A549 (cell line): ENCODE data around the gene EFNA3. TPM values are rescaled to one million over a fixed set of nuclear protein-coding genes. Genes with fewer than 3 reads are reported as not detected.

Experiments used
- ATAC-seq, 2 experiments: fragments of 200-7000 bp in 1 of 2; fragments of >200 bp in 1 of 2; cut with Nextera tagmentation in 1 of 2; cut with Tn5 transposase in 1 of 2; 3 replicates each; pipeline versions ENCODE4 v1.8.0 to v1.9.1; 2018 to 2020; ENCODE audit warnings: mild to moderate bottlenecking in 1 of 2, moderate library complexity in 1 of 2
- CTCF ChIA-PET: fragments of 300-600 bp; sonication (Branson Sonifier 250); formaldehyde crosslinking; extraction: SDS; loops from one replicate; lab custom pipeline; 2021; ENCODE audit warnings: antibody characterized with exemption, inconsistent platforms; lab: Yijun Ruan, JAX
- POLR2A ChIA-PET: fragments of 350-600 bp; formaldehyde crosslinking; extraction: SDS; loops from one replicate; lab custom pipeline; 2021; ENCODE audit warnings: antibody characterized with exemption, inconsistent platforms; lab: Yijun Ruan, JAX
- DNase-seq, 2 experiments: peaks; one replicate each; pipeline versions ENCODE4 v3.0.0 to v3.0.0-alpha.2; 2011 to 2016; ENCODE audit warnings: low read depth in 1 of 2, low spot score in 1 of 2
- FAIRE-seq: peaks from 2 replicates; lab custom pipeline; 2011; peaks lifted over from hg19 to GRCh38; lab: Jason Lieb, UNC
- H3K27ac ChIP-seq, 2 experiments: fragments of >200 bp; sonication (Bioruptor Twin); formaldehyde crosslinking; 3 replicates each; pipeline ENCODE4 v1.5.1; 2016 to 2017
- H3K4me1 ChIP-seq: fragments of >200 bp; sonication (Bioruptor Twin); formaldehyde crosslinking; 3 replicates; pipeline ENCODE4 v1.6.1; 2016
- H3K4me2 ChIP-seq: fragments of >200 bp; sonication (Bioruptor Twin); formaldehyde crosslinking; 3 replicates; pipeline ENCODE4 v1.6.1; 2016
- H3K4me3 ChIP-seq: fragments of >200 bp; sonication (Bioruptor Twin); formaldehyde crosslinking; 3 replicates; pipeline ENCODE4 v1.5.1; 2016
- H3K9me3 ChIP-seq: fragments of >200 bp; sonication (Bioruptor Twin); formaldehyde crosslinking; 3 replicates; pipeline ENCODE4 v1.6.1; 2016
- CBX2 ChIP-seq: fragments of 200-600 bp; sonication (generic); IDR thresholded peaks from 2 replicates; pipeline ENCODE4 v1.6.1; 2016; ENCODE audit warnings: low read depth, mild to moderate bottlenecking, borderline replicate concordance
- EHMT2 ChIP-seq: fragments of 200-600 bp; sonication (generic); IDR thresholded peaks from 2 replicates; pipeline ENCODE4 v1.6.1; 2016; ENCODE audit warnings: antibody characterized with exemption, low read depth, mild to moderate bottlenecking, moderate library complexity
- ESRRA ChIP-seq: fragments of 150-350 bp; IDR thresholded peaks from 2 replicates; pipeline ENCODE4 v1.6.1; 2014; ENCODE audit warnings: mild to moderate bottlenecking, low read length, borderline replicate concordance
- FOSB ChIP-seq: fragments of 250-450 bp; sonication (Bioruptor Pico); IDR thresholded peaks from 2 replicates; pipeline ENCODE4 v1.5.0; 2020; ENCODE audit warnings: mild to moderate bottlenecking, moderate library complexity
- FOSL2 ChIP-seq, 2 experiments: fragments of 450-650 bp in 1 of 2; fragments of >200 bp in 1 of 2; sonication (Bioruptor Twin) in 1 of 2; formaldehyde crosslinking; IDR thresholded peaks; 2 replicates each; pipeline versions ENCODE4 v1.5.0 to v1.6.1; 2016 to 2020; ENCODE audit warnings: mild to moderate bottlenecking in 1 of 2, moderate library complexity in 1 of 2
- HDAC2 ChIP-seq: fragments of 200-600 bp; sonication (generic); IDR thresholded peaks from 2 replicates; pipeline ENCODE4 v1.6.1; 2016
- HOXB13 ChIP-seq: fragments of 250-450 bp; sonication (Bioruptor Pico); IDR thresholded peaks from 2 replicates; pipeline ENCODE4 v1.5.0; 2020; ENCODE audit warnings: low read depth, mild to moderate bottlenecking, moderate library complexity
- JUN ChIP-seq, 2 experiments: fragments of >200 bp; sonication (Bioruptor Twin); formaldehyde crosslinking; IDR thresholded peaks; 2 replicates in 1 of 2; 3 replicates in 1 of 2; pipeline ENCODE4 v1.6.1; 2016 to 2017
- JUNB ChIP-seq: fragments of >200 bp; sonication (Bioruptor Twin); formaldehyde crosslinking; IDR thresholded peaks from 2 replicates; pipeline ENCODE4 v1.6.1; 2016
- MAZ ChIP-seq: fragments of 150-350 bp; IDR thresholded peaks from 2 replicates; pipeline ENCODE4 v1.6.1; 2014; ENCODE audit warnings: antibody characterized with exemption, low read depth, low read length, borderline replicate concordance
- NPAS2 ChIP-seq: fragments of 250-450 bp; sonication (Bioruptor Pico); IDR thresholded peaks from 2 replicates; pipeline ENCODE4 v1.8.0; 2022; ENCODE audit warnings: mild to moderate bottlenecking, moderate library complexity, borderline replicate concordance
- PHF8 ChIP-seq: fragments of 200-600 bp; sonication (generic); IDR thresholded peaks from 2 replicates; pipeline ENCODE4 v1.6.1; 2016; ENCODE audit warnings: low read depth, mild to moderate bottlenecking, antibody characterized with exemption, moderate library complexity, borderline replicate concordance
- POLR2A ChIP-seq: IDR thresholded peaks from 2 replicates; pipeline ENCODE4 v1.6.1; 2012; ENCODE audit warnings: mild to moderate bottlenecking, low read length
- POLR2AphosphoS2 ChIP-seq: conservative IDR thresholded peaks from 2 replicates; pipeline ENCODE4 v1.6.1; 2012; ENCODE audit warnings: low read length, improper control_type of control experiment, inconsistent platforms
- RAD21 ChIP-seq, 2 experiments: fragments of >200 bp in 1 of 2; sonication (Bioruptor Twin) in 1 of 2; formaldehyde crosslinking in 1 of 2; IDR thresholded peaks in 1 of 2; conservative IDR thresholded peaks in 1 of 2; 2 replicates in 1 of 2; 3 replicates in 1 of 2; pipeline ENCODE4 v1.6.1; 2012 to 2018; ENCODE audit warnings: inconsistent platforms in 1 of 2
- RNF2 ChIP-seq: fragments of 200-600 bp; sonication (generic); IDR thresholded peaks from 2 replicates; pipeline ENCODE4 v1.6.1; 2016; ENCODE audit warnings: low read depth, mild to moderate bottlenecking, antibody characterized with exemption, moderate library complexity, borderline replicate concordance
- TFCP2L1 ChIP-seq: fragments of 250-450 bp; sonication (Bioruptor Pico); IDR thresholded peaks from 2 replicates; pipeline ENCODE4 v1.5.0; 2021; ENCODE audit warnings: mild to moderate bottlenecking
- ZC3H11A ChIP-seq: fragments of 450-650 bp; IDR thresholded peaks from 2 replicates; pipeline ENCODE4 v1.6.1; 2014; ENCODE audit warnings: antibody characterized with exemption, mild to moderate bottlenecking
- ZFP36 ChIP-seq: fragments of 450-650 bp; IDR thresholded peaks from 2 replicates; pipeline ENCODE4 v1.6.1; 2014; ENCODE audit warnings: borderline replicate concordance; ENCODE audit not compliant: partially characterized antibody
- ZNF302 ChIP-seq: fragments of 250-450 bp; sonication (Bioruptor Pico); IDR thresholded peaks from 2 replicates; pipeline ENCODE4 v1.9.0; 2021; ENCODE audit warnings: inconsistent platforms, mild to moderate bottlenecking, moderate library complexity
- ZSCAN20 ChIP-seq: fragments of 250-450 bp; sonication (Bioruptor Pico); IDR thresholded peaks from 2 replicates; pipeline ENCODE4 v1.8.0; 2022; ENCODE audit warnings: mild to moderate bottlenecking, moderate library complexity
- WGBS: methylation state at CpG from one replicate; pipeline ENCODE4 v1.1.6; 2017; ENCODE audit errors: missing lambda C conversion rate; 5-methylcytosine and 5-hydroxymethylcytosine counted together
- polyA plus RNA-seq, 4 experiments: library from polyadenylated mRNA; depleted of rRNA in 3 of 4; stranded (reverse); fragments of >200 nt; fragmentation: RNase III in 1 of 4; extraction: RNeasy Plus Mini Kit Qiagen cat#74134 plus additional on column Dnase treatment in 1 of 4; gene quantifications; 2 replicates in 3 of 4; 3 replicates in 1 of 4; pipeline ENCODE4 v1.2.3, GENCODE V29; 2011 to 2017
- TF ChIP-seq, protein P1 (sequence below): fragments of 200-600 bp; sonication (generic); IDR thresholded peaks from 2 replicates; pipeline ENCODE4 v1.6.1; 2016; ENCODE audit warnings: antibody characterized with exemption, mild to moderate bottlenecking, moderate library complexity
- TF ChIP-seq, protein P2 (sequence below): fragments of 450-650 bp; IDR thresholded peaks from 2 replicates; pipeline ENCODE4 v1.6.1; 2014; ENCODE audit warnings: antibody characterized with exemption
- TF ChIP-seq, protein P3 (sequence below): fragments of >200 bp; sonication (Bioruptor Twin); formaldehyde crosslinking; IDR thresholded peaks from 3 replicates; pipeline ENCODE4 v1.6.1; 2016
- TF ChIP-seq, protein P4 (sequence below): fragments of 250-450 bp; sonication (Bioruptor Pico); IDR thresholded peaks from 2 replicates; pipeline ENCODE4 v1.5.0; 2020; ENCODE audit warnings: low read depth, mild to moderate bottlenecking, moderate library complexity

EFNA3 gene
- polyA plus RNA-seq, 2 of the 4 experiments (the other 2 are of a cell fraction): 1.9 to 2.7 TPM

DNA sequence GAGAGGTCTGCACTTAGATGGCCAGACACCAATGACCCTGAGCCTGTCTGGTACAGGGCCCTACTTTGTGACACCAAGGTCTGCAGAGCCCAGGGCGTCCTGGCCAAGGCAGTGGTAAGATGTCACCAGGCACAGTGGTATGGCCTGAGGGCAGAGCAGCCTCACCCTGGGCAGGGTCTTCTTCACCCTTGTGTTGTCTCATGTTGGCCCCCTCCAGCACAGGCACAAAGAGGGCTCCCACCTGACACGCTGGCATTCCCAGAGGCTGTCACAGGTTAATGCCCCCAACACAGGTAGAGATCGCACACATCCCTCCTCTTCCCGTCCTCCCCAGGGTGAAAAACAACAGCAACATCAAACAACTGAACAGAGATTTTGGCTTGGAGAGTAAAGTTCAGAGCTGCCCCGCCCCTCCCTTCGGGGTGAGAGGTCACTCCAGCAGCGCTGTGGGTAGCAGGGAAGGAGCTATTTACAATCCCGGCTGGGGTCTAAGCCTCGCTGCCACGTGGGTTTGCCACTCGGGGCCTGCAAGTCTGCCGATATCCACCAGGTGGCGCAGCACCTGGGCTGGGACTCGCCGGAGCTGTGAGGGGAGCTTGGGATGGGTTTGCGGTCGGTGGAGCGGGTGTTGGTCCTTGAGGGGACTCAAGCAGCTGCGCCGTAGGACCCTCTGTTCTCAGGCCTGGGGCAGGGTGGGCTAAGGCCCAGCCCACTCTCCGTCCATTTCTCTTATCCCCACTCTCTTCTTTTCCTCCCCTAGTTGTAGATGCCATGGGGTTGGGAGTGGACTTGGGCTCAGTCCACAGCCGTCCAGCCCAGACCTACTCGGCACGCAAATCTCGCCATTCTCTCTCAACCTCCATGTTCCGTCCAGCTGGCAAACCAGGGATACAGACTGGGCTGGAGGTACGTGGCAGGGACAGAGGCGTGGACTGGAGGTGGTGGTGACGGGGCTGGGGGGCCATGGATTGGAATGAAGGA lies 12.7 kb downstream of the EFNA3 start (continued):
- TF ChIP-seq, protein P1, sequence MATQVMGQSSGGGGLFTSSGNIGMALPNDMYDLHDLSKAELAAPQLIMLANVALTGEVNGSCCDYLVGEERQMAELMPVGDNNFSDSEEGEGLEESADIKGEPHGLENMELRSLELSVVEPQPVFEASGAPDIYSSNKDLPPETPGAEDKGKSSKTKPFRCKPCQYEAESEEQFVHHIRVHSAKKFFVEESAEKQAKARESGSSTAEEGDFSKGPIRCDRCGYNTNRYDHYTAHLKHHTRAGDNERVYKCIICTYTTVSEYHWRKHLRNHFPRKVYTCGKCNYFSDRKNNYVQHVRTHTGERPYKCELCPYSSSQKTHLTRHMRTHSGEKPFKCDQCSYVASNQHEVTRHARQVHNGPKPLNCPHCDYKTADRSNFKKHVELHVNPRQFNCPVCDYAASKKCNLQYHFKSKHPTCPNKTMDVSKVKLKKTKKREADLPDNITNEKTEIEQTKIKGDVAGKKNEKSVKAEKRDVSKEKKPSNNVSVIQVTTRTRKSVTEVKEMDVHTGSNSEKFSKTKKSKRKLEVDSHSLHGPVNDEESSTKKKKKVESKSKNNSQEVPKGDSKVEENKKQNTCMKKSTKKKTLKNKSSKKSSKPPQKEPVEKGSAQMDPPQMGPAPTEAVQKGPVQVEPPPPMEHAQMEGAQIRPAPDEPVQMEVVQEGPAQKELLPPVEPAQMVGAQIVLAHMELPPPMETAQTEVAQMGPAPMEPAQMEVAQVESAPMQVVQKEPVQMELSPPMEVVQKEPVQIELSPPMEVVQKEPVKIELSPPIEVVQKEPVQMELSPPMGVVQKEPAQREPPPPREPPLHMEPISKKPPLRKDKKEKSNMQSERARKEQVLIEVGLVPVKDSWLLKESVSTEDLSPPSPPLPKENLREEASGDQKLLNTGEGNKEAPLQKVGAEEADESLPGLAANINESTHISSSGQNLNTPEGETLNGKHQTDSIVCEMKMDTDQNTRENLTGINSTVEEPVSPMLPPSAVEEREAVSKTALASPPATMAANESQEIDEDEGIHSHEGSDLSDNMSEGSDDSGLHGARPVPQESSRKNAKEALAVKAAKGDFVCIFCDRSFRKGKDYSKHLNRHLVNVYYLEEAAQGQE: no peak
- TF ChIP-seq, protein P2, sequence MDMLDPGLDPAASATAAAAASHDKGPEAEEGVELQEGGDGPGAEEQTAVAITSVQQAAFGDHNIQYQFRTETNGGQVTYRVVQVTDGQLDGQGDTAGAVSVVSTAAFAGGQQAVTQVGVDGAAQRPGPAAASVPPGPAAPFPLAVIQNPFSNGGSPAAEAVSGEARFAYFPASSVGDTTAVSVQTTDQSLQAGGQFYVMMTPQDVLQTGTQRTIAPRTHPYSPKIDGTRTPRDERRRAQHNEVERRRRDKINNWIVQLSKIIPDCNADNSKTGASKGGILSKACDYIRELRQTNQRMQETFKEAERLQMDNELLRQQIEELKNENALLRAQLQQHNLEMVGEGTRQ: peak; percentile 57
- TF ChIP-seq ZSCAN20 (CRISPR knock-in tag): no peak
- TF ChIP-seq RAD21 (conservative IDR thresholded peaks at IDR 0.05 in 1 of 2, IDR thresholded peaks at IDR 0.05 in 1 of 2): peak; percentile 74 to 76
- TF ChIP-seq PHF8: no peak
- no peak for TF ChIP-seq TFCP2L1 (CRISPR knock-in tag)
- TF ChIP-seq HOXB13: no peak
- no peak for TF ChIP-seq FOSB (CRISPR knock-in tag)
- no peak for TF ChIP-seq ZC3H11A
- TF ChIP-seq CBX2: no peak
- TF ChIP-seq HDAC2: no peak
- TF ChIP-seq ZNF302: no peak
- TF ChIP-seq MAZ: 0 out of 2 replicates have a peak, but pooled peaks have one; percentile 51
- no peak for TF ChIP-seq NPAS2
- TF ChIP-seq POLR2A: no peak
- no peak for TF ChIP-seq FOSL2 (IDR thresholded peaks at IDR 0.05)
- no peak for TF ChIP-seq FOSL2 (CRISPR knock-in tag; IDR thresholded peaks at IDR 0.05)
- TF ChIP-seq, protein P3, sequence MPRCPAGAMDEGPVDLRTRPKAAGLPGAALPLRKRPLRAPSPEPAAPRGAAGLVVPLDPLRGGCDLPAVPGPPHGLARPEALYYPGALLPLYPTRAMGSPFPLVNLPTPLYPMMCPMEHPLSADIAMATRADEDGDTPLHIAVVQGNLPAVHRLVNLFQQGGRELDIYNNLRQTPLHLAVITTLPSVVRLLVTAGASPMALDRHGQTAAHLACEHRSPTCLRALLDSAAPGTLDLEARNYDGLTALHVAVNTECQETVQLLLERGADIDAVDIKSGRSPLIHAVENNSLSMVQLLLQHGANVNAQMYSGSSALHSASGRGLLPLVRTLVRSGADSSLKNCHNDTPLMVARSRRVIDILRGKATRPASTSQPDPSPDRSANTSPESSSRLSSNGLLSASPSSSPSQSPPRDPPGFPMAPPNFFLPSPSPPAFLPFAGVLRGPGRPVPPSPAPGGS: no peak

DNA sequence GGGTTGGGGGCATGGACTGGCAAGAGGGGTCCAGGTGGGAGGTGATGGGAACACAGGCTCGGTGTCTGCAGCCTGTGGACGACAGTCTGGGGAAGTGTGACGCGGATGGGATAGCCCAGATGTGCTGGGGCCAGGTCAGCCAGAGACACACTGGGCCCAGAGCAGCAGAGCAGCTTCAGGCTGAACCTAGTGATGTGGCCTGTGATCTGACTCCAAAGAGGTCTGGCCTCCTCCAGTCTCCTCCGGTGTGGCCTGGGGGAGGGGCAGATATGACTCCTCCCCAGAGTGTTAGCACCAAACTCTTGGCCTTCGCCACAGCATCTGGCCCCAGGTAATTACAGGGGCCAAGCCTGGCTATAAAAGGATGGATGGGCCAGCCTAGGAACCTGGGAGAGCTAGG lies 13.5 kb downstream of the EFNA3 start:
- WGBS: 92% methylated on average over 3 of the region's 6 CpGs
- DNase-seq: no peak
- FAIRE-seq: no peak
- Histone ChIP-seq H3K4me1 (peaks cover 12% of the 10 kb centered on the region), H3K4me2 (no peak overlapping the region), H3K9me3 (no peaks in the 10 kb centered on the region), H3K4me3 (no peak overlapping the region), H3K27ac (0 out of 6 replicates have a peak overlapping the region, but pooled peaks of 1 of the 2 experiments have one; percentile 79)
- no peak for ATAC-seq
- POLR2A ChIA-PET: interaction anchor here (1.1 to 1.4 kb wide), 2 partner anchors 75 to 81 kb away, joined by 5 to 6 read pairs; partner anchors contain the start of gene KRTCAP2
- CTCF ChIA-PET: interaction anchor here (0.6 to 13.8 kb wide), 38 partner anchors 8 to 915 kb away, joined by 3 to 384 read pairs (median 6); partner anchors contain the start of genes EFNA1, EFNA3, EFNA4 and KRTCAP2
- TF ChIP-seq RNF2 (no peak), ZFP36 (no peak), POLR2AphosphoS2 (no peak), JUN (IDR thresholded peaks at IDR 0.05) (no peak), ESRRA (no peak), JUNB (no peak), POLR2A (no peak), HOXB13 (no peak), EHMT2 (no peak)
- TF ChIP-seq, protein P4, sequence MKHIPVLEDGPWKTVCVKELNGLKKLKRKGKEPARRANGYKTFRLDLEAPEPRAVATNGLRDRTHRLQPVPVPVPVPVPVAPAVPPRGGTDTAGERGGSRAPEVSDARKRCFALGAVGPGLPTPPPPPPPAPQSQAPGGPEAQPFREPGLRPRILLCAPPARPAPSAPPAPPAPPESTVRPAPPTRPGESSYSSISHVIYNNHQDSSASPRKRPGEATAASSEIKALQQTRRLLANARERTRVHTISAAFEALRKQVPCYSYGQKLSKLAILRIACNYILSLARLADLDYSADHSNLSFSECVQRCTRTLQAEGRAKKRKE (CRISPR knock-in tag): no peak
- TF ChIP-seq, protein P1: no peak
